GM12801 (cell line): ENCODE measurements around the gene BAHCC1.

Experiments
- TF ChIP-seq, protein P1 (sequence below): IDR thresholded peaks from one replicate; pipeline ENCODE4 v1.5.1; 2011; ENCODE audit warnings: control low read depth; ENCODE audit not compliant: insufficient read length; ENCODE audit errors: extremely low read depth

BAHCC1 gene

DNA sequence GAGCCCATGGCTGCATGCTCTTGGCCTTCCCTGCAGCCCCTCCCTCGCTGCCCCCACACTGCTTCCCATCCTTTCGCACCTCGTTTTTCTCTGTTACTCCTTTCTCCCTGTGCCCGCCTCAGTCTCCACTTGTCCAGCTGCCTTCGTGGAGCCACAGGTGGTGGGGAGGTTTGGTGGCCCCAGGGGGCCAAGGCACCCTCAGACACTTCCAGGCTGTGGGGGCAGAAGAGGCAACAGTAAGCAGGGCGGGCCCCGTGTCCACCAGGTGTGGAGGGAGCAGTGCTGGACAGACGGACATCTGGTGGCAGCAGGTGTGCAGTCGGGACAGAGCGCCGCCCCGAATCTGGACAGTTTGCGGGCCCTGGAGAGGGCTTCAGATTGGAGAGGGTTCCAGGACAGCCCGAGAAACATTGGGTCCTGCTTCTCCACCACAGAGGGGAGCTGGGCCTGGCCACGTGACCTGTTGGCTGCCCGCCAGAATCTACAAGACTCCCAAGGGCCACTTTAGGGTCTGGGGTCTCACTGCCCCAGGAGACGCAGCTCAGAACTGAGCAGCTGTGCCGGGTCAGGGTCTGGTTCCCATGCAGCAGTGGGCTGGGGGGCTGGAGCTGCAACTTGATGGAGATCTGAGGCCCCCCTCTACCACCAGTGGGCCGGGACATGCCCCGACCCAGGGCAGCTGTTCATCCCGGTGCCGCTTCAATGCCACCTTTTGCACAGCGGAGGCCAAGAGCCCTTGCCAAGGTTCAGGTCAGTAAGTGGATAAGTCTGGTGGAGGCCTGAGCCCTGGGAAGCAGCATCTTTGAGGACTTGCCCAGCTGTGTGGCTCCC lies 22.8 kb downstream of the BAHCC1 start:
- TF ChIP-seq, protein P1, sequence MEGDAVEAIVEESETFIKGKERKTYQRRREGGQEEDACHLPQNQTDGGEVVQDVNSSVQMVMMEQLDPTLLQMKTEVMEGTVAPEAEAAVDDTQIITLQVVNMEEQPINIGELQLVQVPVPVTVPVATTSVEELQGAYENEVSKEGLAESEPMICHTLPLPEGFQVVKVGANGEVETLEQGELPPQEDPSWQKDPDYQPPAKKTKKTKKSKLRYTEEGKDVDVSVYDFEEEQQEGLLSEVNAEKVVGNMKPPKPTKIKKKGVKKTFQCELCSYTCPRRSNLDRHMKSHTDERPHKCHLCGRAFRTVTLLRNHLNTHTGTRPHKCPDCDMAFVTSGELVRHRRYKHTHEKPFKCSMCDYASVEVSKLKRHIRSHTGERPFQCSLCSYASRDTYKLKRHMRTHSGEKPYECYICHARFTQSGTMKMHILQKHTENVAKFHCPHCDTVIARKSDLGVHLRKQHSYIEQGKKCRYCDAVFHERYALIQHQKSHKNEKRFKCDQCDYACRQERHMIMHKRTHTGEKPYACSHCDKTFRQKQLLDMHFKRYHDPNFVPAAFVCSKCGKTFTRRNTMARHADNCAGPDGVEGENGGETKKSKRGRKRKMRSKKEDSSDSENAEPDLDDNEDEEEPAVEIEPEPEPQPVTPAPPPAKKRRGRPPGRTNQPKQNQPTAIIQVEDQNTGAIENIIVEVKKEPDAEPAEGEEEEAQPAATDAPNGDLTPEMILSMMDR: no peak

DNA sequence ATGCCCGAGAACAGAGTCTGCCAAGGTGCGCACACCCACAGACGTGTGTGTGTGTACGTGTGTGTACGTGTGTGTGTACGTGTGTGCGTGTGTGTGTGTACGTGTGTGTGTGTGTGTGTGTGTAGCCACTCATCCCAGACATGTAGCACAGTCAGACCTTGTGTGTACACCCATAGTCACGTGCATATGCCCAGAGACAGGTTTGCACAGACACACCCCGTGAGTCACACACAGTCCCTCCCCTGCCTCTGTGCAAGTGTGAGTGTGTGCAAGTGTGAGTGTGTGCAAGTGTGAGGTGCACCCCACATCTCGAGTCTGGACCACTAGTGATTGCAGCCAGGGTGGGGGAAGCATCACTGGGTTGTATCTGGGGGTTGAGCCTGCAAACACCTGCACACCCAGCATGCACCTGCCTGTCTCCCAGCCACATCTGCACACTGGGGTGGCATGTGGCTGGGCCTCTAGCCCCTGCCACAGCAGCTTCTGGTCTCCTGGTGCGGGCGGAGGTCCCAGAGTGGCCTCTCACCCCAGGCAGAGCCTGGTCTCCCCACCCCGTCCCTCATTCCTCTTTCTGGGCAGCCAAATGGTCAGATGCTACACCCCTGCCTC lies 23.6 kb downstream of the BAHCC1 start:
- TF ChIP-seq, protein P1: no peak

DNA sequence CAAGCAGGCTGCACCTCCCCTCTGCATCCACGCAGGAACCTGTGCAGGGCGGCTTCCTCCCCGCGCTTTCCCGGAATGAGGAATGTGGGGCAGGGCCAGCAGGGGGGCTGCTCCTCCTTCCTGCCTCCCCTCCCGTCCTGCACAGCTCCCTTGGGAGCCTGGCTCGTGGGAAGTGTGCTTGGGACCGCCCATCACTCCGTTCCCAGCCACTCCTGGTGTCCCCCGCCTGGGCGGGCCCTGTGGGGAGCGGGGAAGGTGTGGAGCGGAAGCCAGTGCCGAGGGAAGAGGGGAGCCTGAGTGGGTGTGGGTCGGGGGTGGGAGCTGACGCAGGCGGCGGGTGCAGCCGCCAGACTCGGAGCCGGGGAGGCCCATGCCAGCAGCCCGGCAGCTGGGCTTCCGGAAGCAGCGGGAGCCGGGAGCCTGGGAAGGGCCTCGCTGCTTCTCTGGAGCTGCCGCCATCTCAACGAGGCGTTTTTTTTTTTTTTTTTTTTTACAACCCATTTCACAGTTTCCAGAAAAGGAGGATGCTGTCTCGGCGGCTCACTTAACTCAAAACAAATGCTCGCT lies 24.1 kb downstream of the BAHCC1 start:
- TF ChIP-seq, protein P1: no peak

DNA sequence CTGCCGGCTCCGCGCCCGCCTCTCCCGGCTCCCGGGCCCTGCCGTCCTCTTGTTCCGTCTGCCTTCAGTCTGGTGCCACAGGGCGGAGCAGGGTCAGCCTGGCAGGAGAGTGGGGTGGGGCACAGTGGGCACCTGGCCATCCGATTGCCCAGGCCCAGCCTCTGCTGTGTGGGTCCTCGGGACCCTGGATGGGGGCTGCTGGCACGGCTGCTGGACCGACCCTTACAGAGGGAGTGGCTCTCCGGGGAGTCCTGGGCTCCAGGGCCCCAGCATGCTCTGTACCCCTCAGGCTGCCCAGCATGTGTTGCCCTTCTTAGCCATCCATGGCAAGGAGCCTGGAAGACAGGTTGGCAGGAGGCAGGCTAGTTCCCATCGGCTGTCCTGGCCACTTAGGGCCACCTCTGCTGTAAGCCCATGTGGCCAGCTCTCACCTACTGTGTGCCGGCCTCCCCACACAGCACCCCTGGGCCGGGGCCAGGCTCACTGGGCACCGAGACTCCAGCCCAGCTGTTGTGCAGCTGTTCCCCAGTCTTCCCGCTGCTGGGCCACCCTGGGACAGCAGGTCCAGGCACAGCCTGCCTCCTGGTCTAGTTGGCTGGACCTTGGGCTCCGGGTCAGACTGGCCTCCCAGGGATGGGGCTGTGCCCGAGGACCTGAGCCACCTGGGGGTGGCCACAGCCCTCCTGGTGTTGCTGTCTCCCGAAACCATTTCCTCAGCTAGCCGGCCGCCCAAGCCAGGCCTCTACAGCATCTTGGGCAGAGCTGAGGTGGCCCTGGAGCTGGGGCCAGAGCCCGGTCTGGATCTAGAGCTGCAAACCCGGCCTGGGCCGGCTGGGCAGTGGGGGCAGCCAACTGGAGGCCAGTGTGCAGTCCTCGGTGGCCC lies 24.9 kb downstream of the BAHCC1 start:
- TF ChIP-seq, protein P1: no peak

DNA sequence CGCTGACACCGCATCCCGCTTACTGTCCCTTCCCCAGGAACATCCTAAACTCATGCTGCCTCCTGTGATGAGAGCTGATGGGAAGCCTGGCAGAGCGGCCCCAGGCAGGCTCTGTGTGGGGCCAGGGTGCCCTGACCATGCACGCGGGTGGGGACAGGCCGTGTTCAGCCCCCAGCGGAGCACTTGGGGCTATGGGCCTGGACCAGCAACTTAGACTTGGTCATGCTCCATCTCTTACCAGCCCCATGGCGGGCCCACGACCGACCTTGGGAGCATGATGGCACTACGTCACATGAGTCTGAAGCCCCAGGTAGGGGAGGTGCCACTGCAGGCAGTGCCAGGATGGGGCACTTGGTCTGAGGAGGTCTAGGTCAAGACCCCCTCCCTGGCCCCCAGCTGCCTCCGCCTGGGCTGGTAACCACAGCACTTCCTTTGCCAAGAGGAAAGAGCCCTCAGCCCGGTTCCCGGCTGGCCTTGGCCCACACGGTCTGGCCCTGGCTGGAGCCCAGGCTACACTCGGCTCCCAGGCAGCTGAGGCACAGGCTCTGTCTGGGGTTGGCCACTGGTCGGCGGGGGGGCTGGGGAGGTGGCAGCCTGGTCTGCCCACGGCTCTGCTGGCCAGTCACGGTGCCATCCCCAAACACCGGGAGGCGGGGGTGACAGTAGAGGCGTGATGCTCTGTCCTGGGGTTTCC lies 25.7 kb downstream of the BAHCC1 start:
- TF ChIP-seq, protein P1: no peak

DNA sequence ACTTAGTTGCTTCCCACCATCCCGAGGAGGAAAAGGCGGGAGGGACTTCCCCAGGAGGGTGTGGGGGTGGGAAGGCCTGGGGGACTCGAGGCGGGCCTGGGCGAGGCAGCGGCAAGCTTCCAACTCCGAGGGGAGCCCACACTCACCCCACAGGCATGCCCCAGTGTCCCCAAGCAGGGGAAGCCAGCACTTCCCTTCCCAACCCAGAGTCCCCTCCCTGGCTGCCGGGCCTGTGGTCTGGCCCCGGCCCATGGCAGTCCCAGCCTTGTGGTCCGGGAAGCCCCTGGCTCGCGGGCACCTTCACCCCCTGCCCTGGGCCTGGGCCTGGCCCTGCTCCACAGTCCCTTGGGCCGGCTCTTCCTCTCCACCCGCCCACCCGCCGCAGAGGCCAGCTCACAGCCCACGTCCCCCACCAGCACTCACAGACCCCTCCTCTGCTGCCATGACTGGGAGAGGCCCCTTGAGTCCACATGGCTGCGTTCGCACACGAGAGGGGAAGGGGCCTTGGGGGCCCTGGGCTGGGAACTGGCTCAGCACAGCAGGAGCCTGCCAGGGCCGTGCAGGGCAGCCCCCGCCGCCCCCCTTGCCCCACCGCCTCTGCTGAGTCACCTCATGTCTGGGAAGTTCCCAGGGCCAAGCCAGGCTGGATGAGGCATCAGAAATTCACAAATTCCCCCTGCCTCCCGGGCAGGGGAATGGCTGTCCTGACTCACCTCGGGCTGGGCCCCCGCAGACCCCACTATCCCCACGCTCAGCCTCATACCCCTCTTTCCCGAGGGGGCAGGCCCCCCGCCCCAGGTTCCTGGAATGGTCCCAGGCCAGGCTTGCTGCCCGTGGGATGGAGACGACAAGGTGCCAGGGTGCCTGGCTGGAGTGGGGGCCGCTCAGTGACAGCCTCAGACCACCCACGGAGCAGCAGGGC lies 27.8 kb downstream of the BAHCC1 start:
- TF ChIP-seq, protein P1: no peak
